Measurements from ENCODE around the gene STIM1. TPM values are rescaled to one million over a fixed set of nuclear protein-coding genes. Genes with fewer than 3 reads are reported as not detected.

STIM1 gene
- total RNA-seq, 3 donors from 2014 or later (not counting 1 experiment from before 2014, with no cell fraction given): 171 to 187 (median 175) TPM

- no peak overlapping the region for H3K4me3 ChIP-seq (ENCODE audit: low read length)
- WGBS (ENCODE audit: insufficient coverage): 100% methylated on average over 2 of the region's 2 CpGs
- peaks cover 5% of the 10 kb centered on the region for H3K9me3 ChIP-seq (ENCODE audit: control insufficient read depth, insufficient read depth, low read length)
- Mint-ChIP-seq H3K4me1 (no peaks in the 10 kb centered on the region), H3K36me3 (peaks cover 40% of the 10 kb centered on the region), H3K27me3 (ENCODE audit: low read depth in 2 of 2) (no peaks in the 10 kb centered on the region), H3K4me3 (no peak overlapping the region), H3K27ac (no peak overlapping the region), H3K9me3 (peaks cover 0 to 9% of the 10 kb centered on the region in 2 donors)
- intact Hi-C loops (cut with micrococcal nuclease): no loop called here
- no peak for TF ChIP-seq CTCF (IDR thresholded peaks at IDR 0.05)
- no peak for ATAC-seq
- no peak overlapping the region for H3K27ac ChIP-seq (ENCODE audit: low read length)
- H3K4me1 ChIP-seq (ENCODE audit: control insufficient read depth, insufficient read depth, low read length): no peaks in the 10 kb centered on the region
- no peak for DNase-seq
- H3K36me3 ChIP-seq (ENCODE audit: control insufficient read depth, insufficient read depth, low read length): peaks cover 36% of the 10 kb centered on the region
- H3K27me3 ChIP-seq (ENCODE audit: control insufficient read depth, insufficient read depth, low read length): no peaks in the 10 kb centered on the region
Observed at GRCh38 chr11:4140067-4140636, 284.7 kb downstream of the STIM1 start.

Other genes starting within 250 kb of the STIM1 start
- gene ART5, start 213.7 kb upstream of the STIM1 start, total RNA-seq: not detected
- not detected for gene ART1, start 210.5 kb upstream of the STIM1 start, total RNA-seq
- gene CHRNA10, start 184.3 kb upstream of the STIM1 start, total RNA-seq: under 1 TPM; 0.36 to 0.60 (median 0.45) TPM
- gene NUP98, start 58.1 kb upstream of the STIM1 start, total RNA-seq: 100 to 1,000 TPM in 1 of 3 donors, 10 to 100 TPM in 2; 88.5 to 103 (median 92.8) TPM
- 10 to 100 TPM in 1 of 3 donors, 1 to 10 TPM in 2; 9.5 to 17.5 (median 9.8) TPM for gene PGAP2, start 47.1 kb upstream of the STIM1 start, total RNA-seq
- 100 to 1,000 TPM; 114 to 145 (median 137) TPM for gene RHOG, start 14.7 kb upstream of the STIM1 start, total RNA-seq
- gene RRM1, start 239.1 kb downstream of the STIM1 start, total RNA-seq: 10 to 100 TPM; 17.0 to 37.6 (median 24.4) TPM